IMR-90 (cell line): ENCODE measurements around the gene IFRD2. TPM values are rescaled to one million over a fixed set of nuclear protein-coding genes. Genes with fewer than 3 reads are reported as not detected.

Source experiments
- ATAC-seq: fragments of 200-7000 bp; cut with Tn5 transposase; 2 replicates; pipeline ENCODE4 v1.9.1; 2020; ENCODE audit warnings: low read depth, mild to moderate bottlenecking, moderate library complexity
- BruUV-seq: library from RNA; stranded (reverse); fragments of 400-500 nt; replicated peaks from 2 replicates; lab custom pipeline; 2021; lab: Mats Ljungman, UMichigan
- CTCF ChIA-PET: fragments of 300-600 bp; formaldehyde crosslinking; extraction: SDS; loops from one replicate; lab custom pipeline; 2021; ENCODE audit warnings: antibody characterized with exemption; lab: Yijun Ruan, JAX
- POLR2A ChIA-PET: fragments of 300-600 bp; sonication (Branson Sonifier 250); formaldehyde crosslinking; loops from one replicate; lab custom pipeline; 2022; ENCODE audit warnings: antibody characterized with exemption; ENCODE audit not compliant: unreplicated experiment; lab: Charles Lee
- DNase-seq: peaks from one replicate; pipeline ENCODE4 v3.0.0; 2013
- H2AFZ ChIP-seq: replicated peaks from 2 replicates; pipeline ENCODE3; 2013; ENCODE audit warnings: low read length, mild to moderate bottlenecking; ENCODE audit not compliant: poor library complexity
- H2AK5ac ChIP-seq: 2 replicates; pipeline ENCODE4 v1.6.1; 2013; ENCODE audit warnings: low read depth, low read length, inconsistent platforms
- H2AK9ac ChIP-seq: replicated peaks from 2 replicates; pipeline ENCODE3; 2013; ENCODE audit warnings: mild to moderate bottlenecking, low read depth, low read length, moderate library complexity; ENCODE audit not compliant: poor library complexity
- H2BK120ac ChIP-seq: 2 replicates; pipeline ENCODE4 v1.6.1; 2013; ENCODE audit warnings: low read depth, low read length, inconsistent platforms
- H2BK15ac ChIP-seq: 3 replicates; pipeline ENCODE4 v1.6.1; 2013; ENCODE audit warnings: low read depth, low read length, inconsistent platforms
- H2BK20ac ChIP-seq: 2 replicates; pipeline ENCODE4 v1.6.1; 2013; ENCODE audit warnings: low read depth, mild to moderate bottlenecking, inconsistent platforms, low read length, moderate library complexity
- H2BK5ac ChIP-seq: 2 replicates; pipeline ENCODE4 v1.6.1; 2013; ENCODE audit warnings: mild to moderate bottlenecking, low read depth, low read length, inconsistent platforms; ENCODE audit not compliant: poor library complexity, severe bottlenecking
- H3K14ac ChIP-seq: replicated peaks from 2 replicates; pipeline ENCODE4 v1.6.1; 2013; ENCODE audit warnings: low read depth, low read length, inconsistent platforms
- H3K18ac ChIP-seq: 2 replicates; pipeline ENCODE4 v1.6.1; 2013; ENCODE audit warnings: low read depth, low read length, control low read depth
- H3K23ac ChIP-seq: 2 replicates; pipeline ENCODE4 v1.6.1; 2013; ENCODE audit warnings: low read depth, low read length, inconsistent platforms
- H3K27ac ChIP-seq: 2 replicates; pipeline ENCODE4 v1.5.1; 2013; ENCODE audit warnings: mild to moderate bottlenecking, control low read depth, low read length; ENCODE audit not compliant: insufficient read depth
- H3K27me3 ChIP-seq: 2 replicates; pipeline ENCODE4 v1.6.1; 2013; ENCODE audit warnings: low read length; ENCODE audit not compliant: control insufficient read depth, insufficient read depth
- H3K36me3 ChIP-seq: 2 replicates; pipeline ENCODE4 v1.6.1; 2013; ENCODE audit warnings: low read length, mixed read lengths; ENCODE audit not compliant: control insufficient read depth, insufficient read depth
- H3K4ac ChIP-seq: 2 replicates; pipeline ENCODE4 v1.6.1; 2013; ENCODE audit warnings: low read depth, low read length, inconsistent platforms
- H3K4me1 ChIP-seq: 2 replicates; pipeline ENCODE4 v1.6.1; 2013; ENCODE audit warnings: low read length, mixed read lengths; ENCODE audit not compliant: control insufficient read depth, insufficient read depth
- H3K4me2 ChIP-seq: 2 replicates; pipeline ENCODE4 v1.6.1; 2013; ENCODE audit warnings: low read depth, mild to moderate bottlenecking, control low read depth, low read length, moderate library complexity
- H3K4me3 ChIP-seq: 2 replicates; pipeline ENCODE4 v1.5.1; 2013; ENCODE audit warnings: low read depth, mild to moderate bottlenecking, control low read depth, low read length, moderate library complexity; ENCODE audit not compliant: insufficient read depth
- H3K56ac ChIP-seq: 2 replicates; pipeline ENCODE4 v1.6.1; 2013; ENCODE audit warnings: low read length, inconsistent platforms; ENCODE audit not compliant: insufficient read depth; ENCODE audit errors: extremely low read depth
- H3K79me1 ChIP-seq, 2 experiments: 2 replicates each; pipeline ENCODE4 v1.6.1; 2013; ENCODE audit warnings: low read length in 2 of 2, inconsistent platforms in 1 of 2, low read depth in 1 of 2
- H3K9ac ChIP-seq: 2 replicates; pipeline ENCODE4 v1.6.1; 2013; ENCODE audit warnings: low read depth, low read length, control low read depth
- H3K9me1 ChIP-seq: 2 replicates; pipeline ENCODE4 v1.6.1; 2013; ENCODE audit warnings: low read length, inconsistent platforms; ENCODE audit not compliant: insufficient read depth
- H3K9me3 ChIP-seq: 2 replicates; pipeline ENCODE4 v1.6.1; 2013; ENCODE audit warnings: low read length; ENCODE audit not compliant: control insufficient read depth, insufficient read depth
- H4K20me1 ChIP-seq: 2 replicates; pipeline ENCODE4 v1.6.1; 2013; ENCODE audit warnings: low read length, inconsistent platforms; ENCODE audit not compliant: insufficient read depth
- H4K5ac ChIP-seq: 2 replicates; pipeline ENCODE4 v1.6.1; 2013; ENCODE audit warnings: mild to moderate bottlenecking, low read depth, low read length, control low read depth
- H4K8ac ChIP-seq, 2 experiments: 2 replicates each; pipeline ENCODE4 v1.6.1; 2013; ENCODE audit warnings: low read depth in 2 of 2, low read length in 2 of 2, control low read depth in 1 of 2, inconsistent platforms in 1 of 2
- H4K91ac ChIP-seq: 2 replicates; pipeline ENCODE4 v1.6.1; 2013; ENCODE audit warnings: low read depth, low read length, inconsistent platforms; ENCODE audit not compliant: insufficient read depth
- MXI1 ChIP-seq: IDR thresholded peaks from 2 replicates; pipeline ENCODE4 v1.6.1; 2012; ENCODE audit warnings: low read depth, mild to moderate bottlenecking, low read length, moderate library complexity, borderline replicate concordance
- WGBS, 2 experiments: methylation state at CpG; one replicate each; pipeline versions ENCODE4 v1.1.5 to v1.1.7; 2013; ENCODE audit warnings: missing lambda C conversion rate in 2 of 2; ENCODE audit not compliant: insufficient read length in 1 of 2; ENCODE audit errors: extremely low coverage in 2 of 2; 5-methylcytosine and 5-hydroxymethylcytosine counted together
- dilution Hi-C: fragments of 300-500 bp; cut with HindIII; formaldehyde crosslinking; loops from one replicate; pipeline ENCODE4 v1.14.3; 2018; ENCODE audit warnings: low sequenced_read_pairs; ENCODE audit not compliant: unreplicated experiment
- in situ Hi-C: fragments of 300-500 bp; cut with MboI; formaldehyde crosslinking; loops from 3 replicates; pipeline ENCODE4 v1.14.3; 2019; ENCODE audit warnings: low sequenced_read_pairs, inconsistent platforms, mixed read lengths
- intact Hi-C: fragments of 100-400 bp; cut with micrococcal nuclease; formaldehyde crosslinking; loops from 2 replicates; pipeline ENCODE4 v1.10.0; 2022
- polyA plus RNA-seq, 3 experiments: library from polyadenylated mRNA; depleted of rRNA; stranded (reverse); fragments of >200 nt; gene quantifications; 2 replicates each; pipeline ENCODE4 v1.2.3, GENCODE V29; 2012; ENCODE audit warnings: low replicate concordance in 1 of 3
- total RNA-seq: library from RNA; depleted of rRNA; stranded (reverse); fragments of >200 nt; gene quantifications from 2 replicates; pipeline ENCODE4 v1.2.3, GENCODE V29; 2012
- TF ChIP-seq, protein P1 (sequence below): conservative IDR thresholded peaks from 2 replicates; pipeline ENCODE4 v1.5.1; 2012; ENCODE audit warnings: mild to moderate bottlenecking, low read depth, low read length, improper control_type of control experiment

The IFRD2 gene
- total and polyA plus RNA-seq, 2 of the 4 experiments (the other 2 are of a cell fraction) = 52.7 to 79.1 TPM

DNA sequence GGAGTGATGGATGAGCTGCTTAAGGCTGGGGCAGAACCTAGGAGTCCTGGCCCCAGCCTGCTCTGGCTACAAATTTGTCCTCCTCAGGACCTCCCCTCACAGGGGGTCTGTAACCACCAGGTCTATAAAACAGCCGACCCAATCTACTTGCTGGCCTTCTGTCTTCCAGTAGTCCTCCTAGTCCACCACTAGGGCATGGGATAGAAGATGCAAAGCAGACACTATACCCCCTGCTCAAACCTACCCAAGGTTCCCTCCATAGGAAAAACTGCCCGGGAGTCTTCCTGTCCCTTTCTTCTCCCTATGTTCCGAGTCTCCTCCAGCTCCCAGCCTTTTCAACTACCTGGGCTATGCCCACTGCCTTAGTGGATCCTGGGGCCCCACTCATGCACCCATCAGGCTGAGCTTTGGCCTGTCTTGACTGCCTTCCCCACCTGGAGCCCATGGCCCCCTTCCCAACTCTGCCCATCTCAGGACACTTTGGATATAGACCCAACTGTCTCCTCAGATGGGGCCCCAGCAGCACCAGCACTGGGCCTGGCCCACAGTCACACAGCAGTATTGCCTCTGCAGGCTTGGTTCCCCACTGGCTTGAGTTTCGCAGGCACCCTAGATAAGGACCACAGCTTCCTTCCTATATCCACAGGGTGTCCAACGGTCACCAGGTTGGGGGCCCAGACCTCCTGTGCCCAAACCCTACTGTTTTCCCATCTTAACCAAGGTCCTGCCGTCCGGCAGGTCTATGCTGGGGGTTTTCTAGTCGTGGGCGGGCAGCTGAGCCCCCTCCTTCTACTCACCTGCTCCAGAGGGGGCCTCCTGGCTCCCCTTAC lies 5.9 kb upstream of the IFRD2 start:
- no peaks in the 10 kb centered on the region for H3K9me3 ChIP-seq
- H2BK20ac ChIP-seq = no peak overlapping the region
- no peak overlapping the region for H2BK5ac ChIP-seq
- peak overlapping the region; percentile 88 for H3K4me2 ChIP-seq
- H3K4ac ChIP-seq = peak overlapping the region; percentile 71
- H3K79me1 ChIP-seq = peaks cover 13 to 28% of the 10 kb centered on the region in 2 experiments; a peak in 3 of 4 replicates
- peak overlapping the region; percentile 93 for H2AFZ ChIP-seq
- H3K56ac ChIP-seq = no peak overlapping the region
- H3K27ac ChIP-seq = peak overlapping the region; percentile 16; the same call in 1 of the 2 replicates
- TF ChIP-seq, protein P1, sequence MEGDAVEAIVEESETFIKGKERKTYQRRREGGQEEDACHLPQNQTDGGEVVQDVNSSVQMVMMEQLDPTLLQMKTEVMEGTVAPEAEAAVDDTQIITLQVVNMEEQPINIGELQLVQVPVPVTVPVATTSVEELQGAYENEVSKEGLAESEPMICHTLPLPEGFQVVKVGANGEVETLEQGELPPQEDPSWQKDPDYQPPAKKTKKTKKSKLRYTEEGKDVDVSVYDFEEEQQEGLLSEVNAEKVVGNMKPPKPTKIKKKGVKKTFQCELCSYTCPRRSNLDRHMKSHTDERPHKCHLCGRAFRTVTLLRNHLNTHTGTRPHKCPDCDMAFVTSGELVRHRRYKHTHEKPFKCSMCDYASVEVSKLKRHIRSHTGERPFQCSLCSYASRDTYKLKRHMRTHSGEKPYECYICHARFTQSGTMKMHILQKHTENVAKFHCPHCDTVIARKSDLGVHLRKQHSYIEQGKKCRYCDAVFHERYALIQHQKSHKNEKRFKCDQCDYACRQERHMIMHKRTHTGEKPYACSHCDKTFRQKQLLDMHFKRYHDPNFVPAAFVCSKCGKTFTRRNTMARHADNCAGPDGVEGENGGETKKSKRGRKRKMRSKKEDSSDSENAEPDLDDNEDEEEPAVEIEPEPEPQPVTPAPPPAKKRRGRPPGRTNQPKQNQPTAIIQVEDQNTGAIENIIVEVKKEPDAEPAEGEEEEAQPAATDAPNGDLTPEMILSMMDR = peak; percentile 18; the same call in 1 of the 2 replicates
- no peak for TF ChIP-seq MXI1
- peak overlapping the region; percentile 29 for H4K91ac ChIP-seq
- dilution Hi-C loops = no loop called here
- no peak overlapping the region for H2BK120ac ChIP-seq
- H3K27me3 ChIP-seq = no peaks in the 10 kb centered on the region
- DNase-seq (no peak), ATAC-seq (no peak)
- ChIA-PET CTCF (interaction anchor here (1.9 kb wide), 1 partner anchor 26 kb away, joined by 4 read pairs; no protein-coding TSS in a partner anchor), POLR2A (no interaction called here)
- peak overlapping the region; percentile 4; the same call in 1 of the 2 replicates for H4K5ac ChIP-seq
- H3K9ac ChIP-seq = peak overlapping the region; percentile 83
- H4K8ac ChIP-seq = peak overlapping the region; percentile 76 to 88; a peak in 2 of 4 replicates
- peaks cover 13% of the 10 kb centered on the region for H3K4me1 ChIP-seq
- peak overlapping the region; percentile 15 for H2AK9ac ChIP-seq
- WGBS, 2 experiments = 60% methylated on average over 6 of the region's 9 CpGs; no CpG with 5 or more reads in 1 of the 2 experiments
- no TSS peak for BruUV-seq
- peaks cover 17% of the 10 kb centered on the region for H3K9me1 ChIP-seq
- H3K23ac ChIP-seq = no peak overlapping the region
- H2AK5ac ChIP-seq = peak overlapping the region; percentile 76
- H3K4me3 ChIP-seq = peak overlapping the region; percentile 85
- H4K20me1 ChIP-seq = no peaks in the 10 kb centered on the region
- H3K14ac ChIP-seq = peak overlapping the region; percentile 56
- no peak overlapping the region for H2BK15ac ChIP-seq
- no peaks in the 10 kb centered on the region for H3K36me3 ChIP-seq
- intact Hi-C loops = no loop called here
- in situ Hi-C loops = no loop called here
- H3K18ac ChIP-seq = no peak overlapping the region
